Measurements from ENCODE around the gene TTLL11. TPM values are rescaled to one million over a fixed set of nuclear protein-coding genes. Genes with fewer than 3 reads are reported as not detected.
A peak's percentile ranks its signal among the peaks of the same experiment; 100 is the strongest.

TTLL11 gene
- total and polyA plus RNA-seq, 4 donors, result 3.6 to 7.8 (median 5.9) TPM

DNA sequence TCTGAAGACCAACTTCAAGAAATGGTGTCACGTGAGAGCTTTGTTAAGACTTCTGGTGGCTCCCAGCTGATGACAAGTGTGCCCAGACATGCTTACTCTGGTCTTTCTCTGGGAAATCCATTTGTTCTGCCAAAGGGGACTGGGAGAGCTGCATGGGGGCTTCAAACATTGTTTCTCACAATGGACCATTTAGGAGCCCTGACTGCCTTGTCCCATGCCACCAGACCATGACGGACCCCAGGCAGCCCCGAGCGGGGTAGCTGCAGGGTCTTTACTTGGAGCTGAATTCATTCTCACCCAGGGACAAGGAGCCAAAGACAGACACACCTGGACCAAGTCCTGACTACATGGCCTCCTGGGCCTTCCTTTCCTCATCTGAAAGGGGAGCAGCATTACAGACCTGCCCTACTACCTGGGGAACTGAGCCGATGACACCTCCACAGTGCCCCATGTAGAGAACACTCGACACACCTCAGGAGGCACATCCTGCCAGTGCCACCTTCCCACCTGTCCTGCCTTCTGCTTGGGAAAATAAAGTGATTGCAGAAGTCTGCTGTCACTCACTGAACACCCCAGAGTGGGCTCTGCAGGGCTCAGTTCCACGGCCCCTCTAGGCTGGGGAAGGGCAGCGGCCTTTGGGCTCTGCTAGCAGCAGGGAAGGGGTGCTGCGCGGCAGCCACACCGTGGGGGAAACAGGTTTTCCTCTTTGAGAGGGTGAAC is 272.7 kb downstream of the TTLL11 start:
- no peak overlapping the region for H3K27ac ChIP-seq (ENCODE audit: low read depth in 1 of 2, low read length in 1 of 2)
- DNase-seq, result no peak
- WGBS, 2 donors, result 91 to 95% methylated on average over 11 of the region's 11 CpGs
- no peak overlapping the region for H3K4me3 ChIP-seq
- no peaks in the 10 kb centered on the region for H3K9me3 ChIP-seq (ENCODE audit: control insufficient read depth in 4 of 4, insufficient read depth in 3 of 4, low read length in 3 of 4)
- TF ChIP-seq, protein P1, sequence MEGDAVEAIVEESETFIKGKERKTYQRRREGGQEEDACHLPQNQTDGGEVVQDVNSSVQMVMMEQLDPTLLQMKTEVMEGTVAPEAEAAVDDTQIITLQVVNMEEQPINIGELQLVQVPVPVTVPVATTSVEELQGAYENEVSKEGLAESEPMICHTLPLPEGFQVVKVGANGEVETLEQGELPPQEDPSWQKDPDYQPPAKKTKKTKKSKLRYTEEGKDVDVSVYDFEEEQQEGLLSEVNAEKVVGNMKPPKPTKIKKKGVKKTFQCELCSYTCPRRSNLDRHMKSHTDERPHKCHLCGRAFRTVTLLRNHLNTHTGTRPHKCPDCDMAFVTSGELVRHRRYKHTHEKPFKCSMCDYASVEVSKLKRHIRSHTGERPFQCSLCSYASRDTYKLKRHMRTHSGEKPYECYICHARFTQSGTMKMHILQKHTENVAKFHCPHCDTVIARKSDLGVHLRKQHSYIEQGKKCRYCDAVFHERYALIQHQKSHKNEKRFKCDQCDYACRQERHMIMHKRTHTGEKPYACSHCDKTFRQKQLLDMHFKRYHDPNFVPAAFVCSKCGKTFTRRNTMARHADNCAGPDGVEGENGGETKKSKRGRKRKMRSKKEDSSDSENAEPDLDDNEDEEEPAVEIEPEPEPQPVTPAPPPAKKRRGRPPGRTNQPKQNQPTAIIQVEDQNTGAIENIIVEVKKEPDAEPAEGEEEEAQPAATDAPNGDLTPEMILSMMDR (IDR thresholded peaks at IDR 0.05; ENCODE audit: control extremely low read depth, extremely low read depth), result no peak
- peaks cover 0 to 2% (median 0%) of the 10 kb centered on the region in 4 donors for H3K36me3 ChIP-seq (ENCODE audit: control insufficient read depth in 4 of 4, insufficient read depth in 4 of 4, low read length in 4 of 4)
- no peak overlapping the region for H3K9ac ChIP-seq (ENCODE audit: insufficient read depth in 1 of 2, low read length in 2 of 2)
- H3K27me3 ChIP-seq (ENCODE audit: control insufficient read depth in 3 of 3, insufficient read depth in 3 of 3, low read length in 2 of 3), result peaks cover 0 to 10% (median 0%) of the 10 kb centered on the region in 3 donors
- ATAC-seq (ENCODE audit: insufficient read depth, low FRiP score), result no peak
- H3K4me1 ChIP-seq (ENCODE audit: control insufficient read depth in 5 of 5, insufficient read depth in 5 of 5, low read length in 5 of 5), result peaks cover 0 to 15% (median 3%) of the 10 kb centered on the region in 5 donors

DNA sequence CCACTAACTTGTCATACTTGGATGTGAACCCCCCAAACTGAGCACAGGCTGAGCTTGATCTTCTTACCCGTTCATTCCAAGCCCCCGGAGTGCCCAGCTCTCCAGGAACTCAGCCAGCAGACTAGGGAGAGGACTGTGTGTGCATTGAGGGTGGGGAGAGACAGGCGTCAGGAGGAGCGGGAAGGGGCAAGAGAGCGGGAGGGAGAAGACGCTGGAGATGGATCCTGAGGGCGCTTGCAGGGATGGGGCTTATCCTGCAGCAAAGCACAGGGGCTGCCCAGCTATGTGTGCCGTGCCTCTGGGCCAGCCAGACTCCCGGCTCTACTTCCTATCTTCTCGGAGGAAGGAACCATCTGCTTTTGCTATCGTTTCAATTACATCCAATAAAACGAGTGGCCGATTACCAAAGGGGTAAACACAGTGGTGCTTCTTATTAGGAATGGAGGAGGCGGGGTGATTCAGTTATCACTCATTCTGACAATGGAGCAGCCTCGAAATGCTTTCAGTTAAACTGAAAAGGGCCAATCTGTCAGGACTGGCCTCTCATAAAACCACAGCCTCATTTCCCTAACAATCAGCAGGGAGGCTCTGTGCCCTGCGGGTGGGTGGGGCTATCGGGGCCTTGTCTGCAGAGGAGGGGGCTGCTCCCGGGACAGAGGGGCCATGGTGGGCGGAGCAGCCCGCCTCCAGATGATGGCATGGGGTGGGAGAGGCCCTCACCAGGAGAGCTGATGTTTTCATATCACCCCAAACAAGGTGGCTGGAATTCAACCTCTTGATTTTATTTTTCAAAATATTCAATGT is 273.5 kb downstream of the TTLL11 start:
- TF ChIP-seq, protein P1 (IDR thresholded peaks at IDR 0.05; ENCODE audit: control extremely low read depth, extremely low read depth), result no peak
- 32 to 54% methylated on average over 20 of the region's 20 CpGs for WGBS, 2 donors
- Histone ChIP-seq H3K4me1 (ENCODE audit: control insufficient read depth in 5 of 5, insufficient read depth in 5 of 5, low read length in 5 of 5) (peaks cover 0 to 15% (median 0%) of the 10 kb centered on the region in 5 donors), H3K9ac (ENCODE audit: insufficient read depth in 1 of 2, low read length in 2 of 2) (no peak overlapping the region), H3K9me3 (ENCODE audit: control insufficient read depth in 4 of 4, insufficient read depth in 3 of 4, low read length in 3 of 4) (no peaks in the 10 kb centered on the region), H3K27ac (ENCODE audit: low read depth in 1 of 2, low read length in 1 of 2) (no peak overlapping the region), H3K27me3 (ENCODE audit: control insufficient read depth in 3 of 3, insufficient read depth in 3 of 3, low read length in 2 of 3) (peaks cover 0 to 10% (median 0%) of the 10 kb centered on the region in 3 donors), H3K36me3 (ENCODE audit: control insufficient read depth in 4 of 4, insufficient read depth in 4 of 4, low read length in 4 of 4) (peaks cover 0 to 2% (median 0%) of the 10 kb centered on the region in 4 donors), H3K4me3 (no peak overlapping the region)
- ATAC-seq (ENCODE audit: insufficient read depth, low FRiP score), result no peak
- peak; percentile 51 to 69 (median 67) for DNase-seq

DNA sequence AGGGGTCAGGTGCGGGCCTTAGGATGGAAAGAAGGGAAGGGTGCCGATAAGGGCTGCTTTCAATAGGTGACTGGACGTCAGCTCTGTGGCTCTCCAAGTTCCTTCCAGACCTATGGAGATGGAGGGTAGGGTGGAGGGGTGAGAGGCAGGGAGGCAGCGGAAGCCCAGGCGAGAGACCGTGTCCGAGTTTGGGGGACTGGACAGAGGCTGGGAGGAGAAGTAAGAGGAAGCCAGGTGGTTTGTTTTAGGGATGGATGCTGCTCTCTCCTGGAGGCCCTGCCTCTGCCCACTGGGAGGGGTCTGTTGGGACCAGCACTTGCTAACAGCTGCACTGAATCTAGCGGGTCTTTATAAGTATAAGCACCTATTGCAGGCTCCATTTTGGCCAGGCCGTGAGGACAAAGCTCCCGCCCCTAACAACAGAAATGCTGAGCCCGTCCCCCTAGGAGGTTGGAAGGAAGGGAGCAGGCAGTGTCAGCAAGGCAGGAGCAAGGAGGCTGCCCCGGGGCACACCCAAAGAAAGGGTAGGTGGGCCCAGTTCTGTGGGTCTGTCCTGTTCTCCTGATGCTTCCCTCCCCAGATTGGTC is 274.2 kb downstream of the TTLL11 start:
- 91 to 96% methylated on average over 12 of the region's 12 CpGs for WGBS, 2 donors
- no peak for DNase-seq
- no peaks in the 10 kb centered on the region for H3K9me3 ChIP-seq (ENCODE audit: control insufficient read depth in 4 of 4, insufficient read depth in 3 of 4, low read length in 3 of 4)
- no peak overlapping the region for H3K9ac ChIP-seq (ENCODE audit: insufficient read depth in 1 of 2, low read length in 2 of 2)
- ATAC-seq (ENCODE audit: insufficient read depth, low FRiP score), result no peak
- H3K36me3 ChIP-seq (ENCODE audit: control insufficient read depth in 4 of 4, insufficient read depth in 4 of 4, low read length in 4 of 4), result peaks cover 0 to 2% (median 0%) of the 10 kb centered on the region in 4 donors
- TF ChIP-seq, protein P1 (IDR thresholded peaks at IDR 0.05; ENCODE audit: control extremely low read depth, extremely low read depth), result no peak
- H3K4me1 ChIP-seq (ENCODE audit: control insufficient read depth in 5 of 5, insufficient read depth in 5 of 5, low read length in 5 of 5), result peaks cover 0 to 15% (median 0%) of the 10 kb centered on the region in 5 donors
- H3K27me3 ChIP-seq (ENCODE audit: control insufficient read depth in 3 of 3, insufficient read depth in 3 of 3, low read length in 2 of 3), result peaks cover 0 to 10% (median 0%) of the 10 kb centered on the region in 3 donors
- H3K27ac ChIP-seq (ENCODE audit: low read depth in 1 of 2, low read length in 1 of 2), result no peak overlapping the region
- H3K4me3 ChIP-seq, result no peak overlapping the region
